ENCODE measurements around the gene SLC16A9. TPM values are rescaled to one million over a fixed set of nuclear protein-coding genes. Genes with fewer than 3 reads are reported as not detected.
"Not testable (repeated sequence)": the region's sequence is repeated elsewhere in the genome, so short reads cannot be mapped to it uniquely, and the experiment has no call there.

SLC16A9 gene
- polyA plus RNA-seq, 1 experiment = 0.05 TPM

DNA sequence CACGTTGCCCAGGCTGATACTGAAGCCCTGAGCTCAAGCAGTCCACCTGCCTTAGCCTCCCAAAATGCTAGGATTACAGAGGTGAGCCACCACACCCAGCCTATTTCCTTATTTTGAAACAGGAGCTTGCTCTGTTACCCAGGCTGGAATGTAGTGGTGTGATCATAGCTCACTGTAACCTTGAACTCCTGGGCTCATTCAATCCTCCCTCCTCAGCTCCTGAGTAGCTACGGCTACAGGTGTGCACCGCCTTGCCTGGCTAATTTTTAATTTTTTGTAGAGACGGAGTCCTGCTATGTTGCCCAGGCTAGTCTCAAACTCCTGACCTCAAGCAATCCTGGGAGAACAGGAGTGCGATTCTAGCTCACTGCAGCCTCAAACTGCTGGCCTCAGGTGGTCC lies 31.9 kb upstream of the SLC16A9 start:
- ChIA-PET POLR2A (no interaction called here), CTCF (no interaction called here)
- TF ChIP-seq, protein P1, sequence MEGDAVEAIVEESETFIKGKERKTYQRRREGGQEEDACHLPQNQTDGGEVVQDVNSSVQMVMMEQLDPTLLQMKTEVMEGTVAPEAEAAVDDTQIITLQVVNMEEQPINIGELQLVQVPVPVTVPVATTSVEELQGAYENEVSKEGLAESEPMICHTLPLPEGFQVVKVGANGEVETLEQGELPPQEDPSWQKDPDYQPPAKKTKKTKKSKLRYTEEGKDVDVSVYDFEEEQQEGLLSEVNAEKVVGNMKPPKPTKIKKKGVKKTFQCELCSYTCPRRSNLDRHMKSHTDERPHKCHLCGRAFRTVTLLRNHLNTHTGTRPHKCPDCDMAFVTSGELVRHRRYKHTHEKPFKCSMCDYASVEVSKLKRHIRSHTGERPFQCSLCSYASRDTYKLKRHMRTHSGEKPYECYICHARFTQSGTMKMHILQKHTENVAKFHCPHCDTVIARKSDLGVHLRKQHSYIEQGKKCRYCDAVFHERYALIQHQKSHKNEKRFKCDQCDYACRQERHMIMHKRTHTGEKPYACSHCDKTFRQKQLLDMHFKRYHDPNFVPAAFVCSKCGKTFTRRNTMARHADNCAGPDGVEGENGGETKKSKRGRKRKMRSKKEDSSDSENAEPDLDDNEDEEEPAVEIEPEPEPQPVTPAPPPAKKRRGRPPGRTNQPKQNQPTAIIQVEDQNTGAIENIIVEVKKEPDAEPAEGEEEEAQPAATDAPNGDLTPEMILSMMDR (IDR thresholded peaks at IDR 0.05; ENCODE audit: insufficient read depth, low read depth, low read length) = no peak
- Histone ChIP-seq H3K4me3 (ENCODE audit: low read depth, low read length) (no peak overlapping the region), H3K27me3 (ENCODE audit: control insufficient read depth, insufficient read depth, low read length) (no peaks in the 10 kb centered on the region), H3K36me3 (ENCODE audit: control insufficient read depth, insufficient read depth, low read length) (no peaks in the 10 kb centered on the region)
- DNase-seq (ENCODE audit: low read depth) = no peak

DNA sequence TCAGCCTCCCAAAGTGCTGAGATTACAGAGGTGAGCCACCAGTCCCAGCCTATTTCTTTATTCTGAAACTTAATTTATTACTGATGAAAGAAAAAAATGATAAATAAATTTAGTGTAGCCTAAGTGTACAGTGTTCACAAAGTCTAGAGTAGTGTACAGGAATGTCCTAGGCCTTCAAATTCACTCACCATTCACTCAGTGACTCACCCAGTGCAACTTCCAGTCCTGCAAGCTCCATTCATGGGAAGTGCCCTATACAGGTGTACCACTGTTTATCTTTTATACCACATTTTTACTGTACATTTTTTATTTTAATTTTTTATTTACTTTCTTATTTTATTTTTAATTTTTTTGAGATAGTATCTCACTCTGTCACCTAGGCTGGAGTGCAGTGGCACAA lies 31.4 kb upstream of the SLC16A9 start:
- Histone ChIP-seq H3K27me3 (ENCODE audit: control insufficient read depth, insufficient read depth, low read length) (no peaks in the 10 kb centered on the region), H3K36me3 (ENCODE audit: control insufficient read depth, insufficient read depth, low read length) (no peaks in the 10 kb centered on the region), H3K4me3 (ENCODE audit: low read depth, low read length) (no peak overlapping the region)
- POLR2A ChIA-PET = no interaction called here
- DNase-seq (ENCODE audit: low read depth) = no peak
- TF ChIP-seq, protein P1 (IDR thresholded peaks at IDR 0.05; ENCODE audit: insufficient read depth, low read depth, low read length) = no peak
- CTCF ChIA-PET = no interaction called here

DNA sequence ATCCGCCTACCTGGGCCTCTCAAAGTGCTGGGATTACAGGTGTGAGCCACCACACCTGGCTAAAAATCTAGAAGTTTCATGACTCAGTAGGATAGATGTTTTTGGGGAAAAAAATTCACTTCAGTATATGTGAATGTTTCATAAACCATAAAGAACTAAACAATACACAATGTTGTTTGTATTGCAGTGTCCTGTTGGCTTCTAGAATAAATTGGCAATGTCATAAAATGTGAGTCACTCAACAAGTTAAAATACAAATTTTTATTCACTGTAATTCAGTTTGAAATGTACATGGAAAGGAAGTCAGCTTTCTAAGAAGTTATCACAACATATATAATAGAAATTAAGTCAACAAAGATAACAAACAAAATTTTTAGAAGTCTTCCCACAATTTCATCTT lies 27.1 kb upstream of the SLC16A9 start:
- POLR2A ChIA-PET = no interaction called here
- CTCF ChIA-PET = no interaction called here
- Histone ChIP-seq H3K4me3 (ENCODE audit: low read depth, low read length) (no peak overlapping the region), H3K27me3 (ENCODE audit: control insufficient read depth, insufficient read depth, low read length) (no peaks in the 10 kb centered on the region), H3K36me3 (ENCODE audit: control insufficient read depth, insufficient read depth, low read length) (no peaks in the 10 kb centered on the region)
- no peak for DNase-seq (ENCODE audit: low read depth)
- TF ChIP-seq, protein P1 (IDR thresholded peaks at IDR 0.05; ENCODE audit: insufficient read depth, low read depth, low read length) = no peak

DNA sequence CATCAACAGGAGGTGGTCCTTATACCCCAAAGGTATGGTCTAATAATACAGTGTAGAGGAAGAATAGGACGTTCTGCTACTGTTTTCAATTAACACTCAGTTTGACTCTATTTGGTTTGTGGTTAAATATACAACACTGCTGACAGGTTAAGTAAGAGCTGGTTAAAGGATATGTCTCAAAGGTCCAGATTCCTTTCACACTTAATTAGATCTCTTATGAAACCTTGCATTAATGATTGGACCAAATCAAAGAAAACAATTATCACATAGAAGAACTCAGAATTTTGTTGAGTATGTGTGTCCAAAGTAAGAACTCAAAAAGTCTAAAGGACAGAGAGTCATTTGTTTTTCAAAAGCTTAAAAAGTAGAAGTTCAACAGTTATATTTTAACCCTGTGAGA lies 25.6 kb upstream of the SLC16A9 start:
- CTCF ChIA-PET = interaction anchor here (1.3 kb wide), 1 partner anchor 258 kb away, joined by 3 read pairs; no protein-coding TSS in a partner anchor
- Histone ChIP-seq H3K4me3 (ENCODE audit: low read depth, low read length) (no peak overlapping the region), H3K27me3 (ENCODE audit: control insufficient read depth, insufficient read depth, low read length) (no peaks in the 10 kb centered on the region), H3K36me3 (ENCODE audit: control insufficient read depth, insufficient read depth, low read length) (no peaks in the 10 kb centered on the region)
- TF ChIP-seq, protein P1 (IDR thresholded peaks at IDR 0.05; ENCODE audit: insufficient read depth, low read depth, low read length) = no peak
- DNase-seq (ENCODE audit: low read depth) = no peak
- POLR2A ChIA-PET = no interaction called here

DNA sequence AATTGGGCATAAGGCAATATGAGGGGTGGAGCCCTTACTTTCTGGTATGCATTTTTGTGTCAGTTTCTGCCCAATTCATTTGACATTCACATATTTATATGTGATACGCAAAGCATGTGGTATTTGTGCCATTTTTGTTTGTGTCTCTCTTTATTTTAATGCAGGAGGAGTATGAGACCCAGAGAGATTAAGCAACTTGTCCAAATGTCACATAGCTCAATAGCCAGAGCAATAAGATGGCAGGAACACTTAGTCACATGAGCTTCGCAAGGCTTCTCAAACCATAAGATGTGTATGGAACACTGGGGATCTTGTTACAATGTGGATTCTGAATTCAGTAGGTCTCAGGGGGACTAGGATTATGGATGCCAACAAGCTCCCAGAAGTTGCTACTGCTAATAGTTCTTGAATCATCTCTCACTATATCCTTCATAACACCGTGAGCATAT lies 24.4 kb upstream of the SLC16A9 start:
- TF ChIP-seq, protein P1 (IDR thresholded peaks at IDR 0.05; ENCODE audit: insufficient read depth, low read depth, low read length) = no peak
- H3K27me3 ChIP-seq (ENCODE audit: control insufficient read depth, insufficient read depth, low read length) = no peaks in the 10 kb centered on the region
- H3K36me3 ChIP-seq (ENCODE audit: control insufficient read depth, insufficient read depth, low read length) = no peaks in the 10 kb centered on the region
- POLR2A ChIA-PET = no interaction called here
- DNase-seq (ENCODE audit: low read depth) = no peak
- CTCF ChIA-PET = interaction anchor here (0.6 to 1.0 kb wide), 3 partner anchors 38 to 297 kb away, joined by 3 read pairs; no protein-coding TSS in a partner anchor
- H3K4me3 ChIP-seq (ENCODE audit: low read depth, low read length) = no peak overlapping the region

DNA sequence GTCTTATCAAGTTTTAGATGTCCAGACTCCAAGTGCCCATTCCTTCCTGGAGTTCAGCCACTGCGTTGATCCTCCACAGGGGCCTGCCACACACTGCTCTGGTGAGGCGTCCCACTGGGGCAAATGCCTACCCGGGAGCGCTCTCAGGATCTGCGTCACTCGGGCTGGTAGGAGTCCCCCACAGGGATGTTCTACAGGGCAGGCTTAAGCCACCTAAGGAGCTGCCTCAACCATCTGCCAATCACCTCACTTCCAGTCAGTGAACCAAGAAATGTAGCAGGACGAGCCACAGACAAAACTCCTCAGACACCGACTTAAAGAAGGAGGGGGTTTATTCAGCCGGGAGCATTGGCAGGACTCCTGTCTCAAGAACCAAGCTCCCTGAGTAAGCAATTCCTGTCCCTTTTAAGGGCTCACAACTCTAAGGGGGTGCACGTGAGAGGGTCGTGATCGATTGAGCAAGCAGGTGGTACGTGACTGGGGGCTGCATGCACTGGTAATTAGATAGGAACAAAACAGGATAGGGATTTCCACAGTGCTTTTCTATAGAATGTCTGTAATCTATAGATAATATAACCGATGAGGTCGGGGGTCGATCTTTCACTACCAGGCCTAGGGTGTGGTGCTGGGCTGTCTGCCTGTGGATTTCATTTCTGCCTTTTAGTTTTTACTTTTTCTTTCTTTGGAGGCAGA lies 23.8 kb upstream of the SLC16A9 start:
- CTCF ChIA-PET = interaction anchor here (0.6 to 1.0 kb wide), 2 partner anchors 38 to 297 kb away, joined by 3 read pairs; no protein-coding TSS in a partner anchor
- POLR2A ChIA-PET; H3K27me3 ChIP-seq (ENCODE audit: control insufficient read depth, insufficient read depth, low read length); H3K4me3 ChIP-seq (ENCODE audit: low read depth, low read length); H3K36me3 ChIP-seq (ENCODE audit: control insufficient read depth, insufficient read depth, low read length); DNase-seq (ENCODE audit: low read depth): not testable (repeated sequence)

DNA sequence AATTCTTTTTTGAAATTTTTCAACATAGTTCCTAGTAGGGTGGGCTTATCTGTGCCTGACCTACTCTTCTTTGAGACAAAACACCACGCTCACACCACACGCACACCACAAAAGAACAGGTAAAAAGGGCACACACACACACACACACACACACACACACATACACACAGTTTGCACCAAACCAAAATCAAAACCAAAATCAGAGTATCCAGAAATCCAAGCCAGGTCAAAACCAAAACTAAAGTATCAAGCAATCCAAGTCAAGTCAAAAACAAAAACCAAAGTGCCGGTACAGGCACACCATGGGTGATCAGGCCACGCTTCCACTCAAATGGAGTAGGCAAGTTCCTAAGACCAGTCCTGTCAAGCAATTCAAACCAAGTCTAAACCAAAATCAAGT lies 23.2 kb upstream of the SLC16A9 start:
- H3K4me3 ChIP-seq (ENCODE audit: low read depth, low read length); H3K36me3 ChIP-seq (ENCODE audit: control insufficient read depth, insufficient read depth, low read length); H3K27me3 ChIP-seq (ENCODE audit: control insufficient read depth, insufficient read depth, low read length); POLR2A ChIA-PET; CTCF ChIA-PET; DNase-seq (ENCODE audit: low read depth): not testable (repeated sequence)

DNA sequence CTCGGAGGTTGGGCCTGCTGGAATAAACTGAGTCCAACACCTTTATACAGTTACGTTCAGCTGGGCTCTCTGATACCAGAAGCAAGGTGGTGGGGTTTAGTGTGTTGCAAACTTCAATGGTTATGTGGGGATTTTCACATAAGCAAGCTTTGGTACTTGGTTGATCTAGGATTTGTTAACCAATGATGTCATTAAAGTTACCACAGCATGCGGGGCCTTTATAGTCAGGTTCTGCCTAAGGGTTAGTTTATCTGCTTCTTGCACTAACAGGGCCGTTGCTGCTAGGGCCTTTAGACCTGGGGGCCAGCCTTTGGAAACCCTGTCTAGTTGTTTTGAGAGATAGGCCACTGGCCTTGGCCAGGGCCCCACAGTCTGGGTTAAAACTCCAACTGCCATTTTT lies 19.5 kb upstream of the SLC16A9 start:
- POLR2A ChIA-PET; H3K27me3 ChIP-seq (ENCODE audit: control insufficient read depth, insufficient read depth, low read length); DNase-seq (ENCODE audit: low read depth); H3K36me3 ChIP-seq (ENCODE audit: control insufficient read depth, insufficient read depth, low read length); H3K4me3 ChIP-seq (ENCODE audit: low read depth, low read length): not testable (repeated sequence)
- CTCF ChIA-PET = interaction anchor here (0.6 kb wide), 1 partner anchor 109 kb away, joined by 3 read pairs; no protein-coding TSS in a partner anchor
